HUES6 (cell line): Measurements from ENCODE around the gene EYA2.

Source experiments
- H3K27ac ChIP-seq: 2 replicates; pipeline ENCODE4 v1.7.0; 2013; ENCODE audit warnings: low read depth, mild to moderate bottlenecking, low read length, inconsistent platforms
- H3K27me3 ChIP-seq: 2 replicates; pipeline ENCODE4 v1.6.1; 2013; ENCODE audit warnings: low read length; ENCODE audit not compliant: control insufficient read depth, insufficient read depth
- H3K36me3 ChIP-seq: 2 replicates; pipeline ENCODE4 v1.6.1; 2013; ENCODE audit warnings: low read length; ENCODE audit not compliant: control insufficient read depth, insufficient read depth
- H3K4me1 ChIP-seq: 2 replicates; pipeline ENCODE4 v1.6.1; 2013; ENCODE audit warnings: low read length; ENCODE audit not compliant: control insufficient read depth, insufficient read depth
- H3K4me3 ChIP-seq: 2 replicates; pipeline ENCODE4 v1.5.1; 2013; ENCODE audit warnings: low read depth, low read length
- H3K9ac ChIP-seq: one replicate; pipeline ENCODE4 v1.6.1; 2013; ENCODE audit warnings: mild to moderate bottlenecking, low read length
- H3K9me3 ChIP-seq: 2 replicates; pipeline ENCODE4 v1.6.1; 2013; ENCODE audit warnings: low read depth, low read length; ENCODE audit not compliant: control insufficient read depth, insufficient read depth

EYA2 gene

GRCh38 chr20:47073766-47074475 is 179.3 kb downstream of the EYA2 start:
- Histone ChIP-seq H3K4me3 (no peak overlapping the region), H3K9me3 (peaks cover 21% of the 10 kb centered on the region), H3K4me1 (no peaks in the 10 kb centered on the region), H3K9ac (no peak overlapping the region), H3K36me3 (no peaks in the 10 kb centered on the region), H3K27ac (no peak overlapping the region), H3K27me3 (no peaks in the 10 kb centered on the region)

GRCh38 chr20:47075263-47075662 is 180.6 kb downstream of the EYA2 start:
- H3K4me3 ChIP-seq, result no peak overlapping the region
- no peaks in the 10 kb centered on the region for H3K4me1 ChIP-seq
- H3K27me3 ChIP-seq, result no peaks in the 10 kb centered on the region
- no peak overlapping the region for H3K27ac ChIP-seq
- H3K9ac ChIP-seq, result no peak overlapping the region
- H3K9me3 ChIP-seq, result peaks cover 17% of the 10 kb centered on the region
- no peaks in the 10 kb centered on the region for H3K36me3 ChIP-seq

GRCh38 chr20:47079047-47079446 is 184.4 kb downstream of the EYA2 start:
- H3K9ac ChIP-seq, result no peak overlapping the region
- no peaks in the 10 kb centered on the region for H3K4me1 ChIP-seq
- no peaks in the 10 kb centered on the region for H3K27me3 ChIP-seq
- H3K9me3 ChIP-seq, result peaks cover 12% of the 10 kb centered on the region
- no peaks in the 10 kb centered on the region for H3K36me3 ChIP-seq
- H3K27ac ChIP-seq, result no peak overlapping the region
- H3K4me3 ChIP-seq, result no peak overlapping the region

GRCh38 chr20:47080365-47080764 is 185.7 kb downstream of the EYA2 start:
- H3K27ac ChIP-seq, result no peak overlapping the region
- no peak overlapping the region for H3K9ac ChIP-seq
- peaks cover 12% of the 10 kb centered on the region for H3K9me3 ChIP-seq
- H3K4me1 ChIP-seq, result no peaks in the 10 kb centered on the region
- H3K27me3 ChIP-seq, result no peaks in the 10 kb centered on the region
- H3K36me3 ChIP-seq, result no peaks in the 10 kb centered on the region
- no peak overlapping the region for H3K4me3 ChIP-seq

- Histone ChIP-seq H3K4me3 (no peak overlapping the region), H3K9me3 (no peaks in the 10 kb centered on the region; the same call in 1 of the 2 replicates), H3K9ac (no peak overlapping the region), H3K4me1 (no peaks in the 10 kb centered on the region), H3K36me3 (no peaks in the 10 kb centered on the region), H3K27me3 (no peaks in the 10 kb centered on the region), H3K27ac (no peak overlapping the region)
These were observed 191.7 kb downstream of the EYA2 start for GRCh38 chr20:47086316-47086715.

- Histone ChIP-seq H3K36me3 (no peaks in the 10 kb centered on the region), H3K27ac (no peak overlapping the region), H3K9me3 (no peaks in the 10 kb centered on the region; the same call in 1 of the 2 replicates), H3K4me1 (no peaks in the 10 kb centered on the region), H3K9ac (no peak overlapping the region), H3K27me3 (no peaks in the 10 kb centered on the region), H3K4me3 (no peak overlapping the region)
These were observed 193.7 kb downstream of the EYA2 start for GRCh38 chr20:47088335-47088734.

- no peaks in the 10 kb centered on the region for H3K36me3 ChIP-seq
These were observed 194.5 kb downstream of the EYA2 start for GRCh38 chr20:47089151-47089550.

GRCh38 chr20:47090835-47091234 is 196.2 kb downstream of the EYA2 start:
- Histone ChIP-seq H3K4me3 (no peak overlapping the region), H3K9me3 (peaks cover 3% of the 10 kb centered on the region), H3K36me3 (no peaks in the 10 kb centered on the region), H3K4me1 (no peaks in the 10 kb centered on the region), H3K27ac (no peak overlapping the region), H3K27me3 (no peaks in the 10 kb centered on the region), H3K9ac (no peak overlapping the region)

More at GRCh38 chr20:47089151-47089550, 194.5 kb downstream of the EYA2 start:
- no peaks in the 10 kb centered on the region for H3K27me3 ChIP-seq
- H3K9ac ChIP-seq, result no peak overlapping the region
- no peaks in the 10 kb centered on the region; the same call in 1 of the 2 replicates for H3K9me3 ChIP-seq
- H3K4me3 ChIP-seq, result no peak overlapping the region
- H3K4me1 ChIP-seq, result no peaks in the 10 kb centered on the region
- no peak overlapping the region for H3K27ac ChIP-seq

GRCh38 chr20:47093320-47093966 is 198.8 kb downstream of the EYA2 start:
- Histone ChIP-seq H3K9ac (no peak overlapping the region), H3K27me3 (no peaks in the 10 kb centered on the region), H3K27ac (no peak overlapping the region), H3K9me3 (peaks cover 8% of the 10 kb centered on the region), H3K36me3 (no peaks in the 10 kb centered on the region), H3K4me3 (no peak overlapping the region), H3K4me1 (no peaks in the 10 kb centered on the region)

GRCh38 chr20:47095690-47096089 is 201.0 kb downstream of the EYA2 start:
- H3K4me3 ChIP-seq, result no peak overlapping the region
- H3K4me1 ChIP-seq, result no peaks in the 10 kb centered on the region
- no peaks in the 10 kb centered on the region for H3K36me3 ChIP-seq

More at GRCh38 chr20:47095690-47096089, 201.0 kb downstream of the EYA2 start:
- H3K27me3 ChIP-seq, result no peaks in the 10 kb centered on the region
- peaks cover 8% of the 10 kb centered on the region for H3K9me3 ChIP-seq
- H3K9ac ChIP-seq, result no peak overlapping the region
- H3K27ac ChIP-seq, result no peak overlapping the region
